Measurements from ENCODE around the gene FRY.
A peak's percentile ranks its signal among the peaks of the same experiment; 100 is the strongest.

FRY gene

DNA sequence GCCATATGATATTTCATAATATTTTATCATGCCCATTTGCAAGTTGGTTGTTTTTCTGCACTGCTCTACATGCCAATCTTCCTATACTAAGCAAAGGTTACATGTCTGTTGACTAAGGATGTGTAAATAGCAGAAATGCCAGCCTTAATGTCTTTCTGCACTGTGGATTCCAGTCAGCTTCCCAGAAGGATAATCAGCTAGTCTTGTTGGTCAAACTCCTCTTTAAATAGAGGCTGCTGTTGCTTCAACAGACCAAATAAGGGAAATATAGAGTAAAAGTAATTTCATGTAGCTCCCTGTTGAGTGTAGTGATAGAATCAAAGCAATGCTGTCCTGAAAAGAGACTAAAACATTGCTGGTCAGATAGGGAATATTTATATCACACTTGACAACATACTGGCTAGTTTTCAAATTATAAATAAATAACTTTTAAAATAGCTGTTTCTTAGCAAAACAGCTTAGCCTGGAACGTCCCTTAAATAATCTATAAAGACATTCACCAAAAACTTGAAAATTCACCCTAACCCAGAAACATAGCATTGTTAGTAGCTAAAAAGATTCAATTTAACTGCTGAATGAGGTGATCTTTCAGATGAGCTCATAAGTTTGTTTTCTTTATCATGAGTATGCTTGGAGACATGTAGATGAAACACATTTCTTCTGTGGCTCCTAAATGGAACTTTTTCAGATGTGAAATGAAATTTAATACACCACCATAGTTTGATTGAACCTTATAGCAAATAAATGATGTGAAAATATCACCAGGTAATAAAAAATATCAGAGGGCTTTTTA is 56.6 kb downstream of the FRY start:
- no peak for DNase-seq

DNA sequence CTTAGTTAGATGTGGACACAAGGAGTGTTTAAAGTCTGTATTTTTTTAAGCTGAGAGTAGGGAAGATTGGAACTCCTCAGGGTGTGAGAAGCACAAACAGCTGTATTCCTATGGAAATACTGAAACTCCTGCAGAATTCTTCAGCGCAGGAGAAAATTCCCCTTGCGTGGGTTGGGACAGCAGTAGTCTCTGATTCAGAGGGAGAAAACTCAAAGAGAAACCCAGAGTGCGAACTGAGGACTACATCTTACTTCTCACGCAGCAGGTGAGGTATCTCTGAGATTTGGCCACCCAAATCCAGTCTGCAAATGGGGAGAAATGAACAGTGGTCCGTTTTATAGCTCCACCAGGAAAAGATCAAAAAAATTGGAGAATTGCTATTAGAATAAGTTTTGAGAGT is 60.9 kb downstream of the FRY start:
- DNase-seq = no peak

DNA sequence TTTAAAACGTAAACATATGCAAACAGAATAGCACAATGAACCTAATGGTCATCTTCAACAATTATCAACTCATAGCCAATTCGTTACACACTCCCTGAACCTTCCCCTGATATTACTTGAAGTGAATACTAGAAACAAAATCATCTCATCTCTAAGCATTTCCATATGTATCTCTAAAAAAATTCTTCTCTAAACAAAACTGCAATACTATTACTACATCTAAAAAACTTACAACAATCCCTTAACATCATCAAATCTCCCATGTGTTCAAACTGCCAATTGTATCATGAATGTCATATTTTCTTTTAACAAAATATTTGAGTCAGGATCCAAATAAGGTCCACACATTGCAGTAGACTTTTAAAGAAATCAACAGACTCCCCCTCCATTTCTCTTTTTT is 61.4 kb downstream of the FRY start:
- DNase-seq = no peak

DNA sequence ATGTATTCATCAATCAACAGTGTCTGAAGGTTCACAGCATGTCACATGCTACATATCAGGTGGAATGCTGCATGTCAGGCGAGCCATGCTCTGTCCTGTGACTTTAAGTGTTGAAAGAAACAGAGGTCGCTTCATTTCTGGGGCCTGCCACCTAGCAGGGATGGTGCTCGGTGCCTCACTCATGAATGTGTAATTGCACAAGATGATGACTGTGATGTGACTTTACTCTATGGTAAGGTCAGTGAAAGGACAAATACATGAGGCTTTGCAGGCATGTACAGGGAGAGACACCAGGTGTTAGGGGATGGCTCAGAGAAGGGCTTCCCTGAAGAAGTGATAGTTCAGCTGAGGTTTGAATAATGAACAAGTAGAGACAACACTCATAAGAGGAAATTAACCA is 66.7 kb downstream of the FRY start:
- no peak for DNase-seq

DNA sequence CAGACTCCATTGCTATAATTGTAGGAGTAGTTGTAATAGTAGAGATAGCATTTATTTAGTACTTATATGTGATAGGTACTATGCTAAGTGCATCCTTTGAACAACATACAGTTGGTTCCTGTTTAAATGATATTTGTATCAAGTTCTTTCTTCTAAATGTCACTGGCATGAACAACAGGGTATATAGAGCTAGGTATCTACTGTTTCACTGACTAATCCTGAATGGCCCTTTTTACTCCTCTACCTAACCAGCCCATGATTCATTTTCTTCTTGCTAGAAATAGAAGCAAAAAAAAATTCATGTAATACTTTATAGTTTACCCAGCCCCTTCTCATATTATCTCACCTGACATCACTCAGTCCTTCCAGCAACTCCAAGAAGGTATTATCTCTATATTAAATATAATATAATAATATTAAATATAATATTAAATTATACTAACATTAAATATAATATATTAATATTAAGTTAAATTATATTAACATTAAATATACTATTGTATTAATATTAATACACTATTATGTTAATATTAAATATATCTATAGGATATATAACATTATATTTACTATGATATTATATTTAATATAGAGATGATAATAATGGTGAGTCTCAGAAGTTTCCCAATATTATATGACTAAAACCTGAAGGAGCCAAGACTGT is 74.2 kb downstream of the FRY start:
- no peak for DNase-seq

DNA sequence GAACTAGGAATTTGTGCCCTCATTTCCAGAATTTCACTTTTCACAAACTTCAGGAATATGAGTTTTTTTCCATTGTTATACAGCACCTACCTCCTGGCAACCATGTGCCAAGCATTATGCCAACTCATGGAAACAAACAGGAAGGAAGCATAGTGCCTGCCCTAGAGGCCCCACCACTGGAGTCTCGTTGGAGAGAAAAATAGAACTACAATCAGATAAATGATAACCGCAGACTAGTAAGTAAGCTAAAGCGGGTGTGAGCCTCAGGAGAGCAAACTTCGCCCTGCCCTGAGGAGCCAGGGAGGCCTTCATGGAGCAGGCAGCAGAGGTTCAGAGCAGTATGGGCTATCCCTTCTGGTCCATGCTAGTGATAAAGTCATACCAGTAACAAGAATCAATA is 75.9 kb downstream of the FRY start:
- DNase-seq = peak in 1 of 2 donors; percentile 2

DNA sequence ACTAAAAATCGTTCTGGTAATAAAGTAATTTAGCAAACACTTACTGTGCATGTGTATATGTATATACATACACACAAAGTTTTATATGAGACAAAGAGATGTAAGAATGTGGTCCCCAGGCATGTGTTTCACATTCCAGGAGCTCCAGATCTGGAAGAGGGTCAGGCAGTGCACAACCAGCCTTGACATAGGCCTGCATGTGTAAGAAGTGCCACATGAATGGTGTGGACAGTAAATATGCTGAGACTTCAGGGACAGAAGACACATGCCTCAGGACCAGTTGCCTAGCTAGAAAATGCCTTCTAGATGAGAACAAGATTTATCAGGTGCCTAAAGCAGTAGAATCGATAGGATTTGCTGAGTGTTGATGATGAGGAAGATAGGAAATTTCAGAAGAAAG is 76.4 kb downstream of the FRY start:
- no peak for DNase-seq

DNA sequence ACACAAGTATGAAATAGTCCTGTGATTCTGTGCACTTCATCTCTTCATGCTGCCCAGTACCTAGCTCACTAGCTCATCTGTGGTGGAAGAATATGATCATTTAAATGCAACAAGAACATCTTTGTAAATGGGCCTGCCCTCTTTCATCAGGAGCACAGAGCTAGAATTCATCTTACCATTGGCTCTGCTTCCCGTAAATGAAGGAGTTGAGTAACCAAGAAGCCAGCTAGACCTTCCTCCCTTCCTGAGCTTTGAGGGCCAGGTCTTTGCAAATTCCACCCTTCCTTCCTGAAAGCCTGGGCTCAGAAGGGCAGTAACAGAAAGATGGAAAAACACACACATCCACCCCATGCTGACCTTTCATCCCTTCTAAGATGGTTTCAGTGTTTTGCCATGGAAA is 82.0 kb downstream of the FRY start:
- no peak for DNase-seq

DNA sequence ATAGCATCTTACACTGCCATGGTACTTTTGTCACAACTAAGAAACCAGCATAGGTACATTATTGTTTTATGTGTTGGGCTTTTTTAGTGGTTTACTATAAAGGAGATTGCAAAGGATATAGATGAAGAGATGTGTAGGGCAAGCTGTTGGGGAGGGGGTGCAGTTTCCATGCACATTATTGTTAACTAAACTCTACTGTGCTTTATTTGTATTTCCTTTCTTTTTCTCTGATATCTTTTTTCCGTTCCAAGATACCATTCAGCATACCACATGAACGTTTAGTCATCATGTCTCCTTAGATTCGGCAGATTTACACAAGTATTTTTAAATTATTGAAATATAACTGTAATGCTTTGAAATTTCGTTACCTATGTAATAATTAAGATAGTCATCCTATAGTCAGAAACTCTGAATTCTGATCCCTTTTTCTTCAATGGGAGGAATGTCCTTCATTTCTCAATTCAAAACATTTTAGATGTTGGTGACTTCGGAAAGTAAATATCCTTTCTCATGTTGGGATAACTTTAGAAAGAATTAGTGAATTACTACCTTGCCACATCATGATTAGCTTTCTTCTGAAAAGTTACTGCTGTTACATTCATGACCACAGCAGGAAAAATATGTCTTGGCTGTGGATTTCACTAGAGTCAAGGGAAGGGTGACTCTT is 82.8 kb downstream of the FRY start:
- DNase-seq = no peak

DNA sequence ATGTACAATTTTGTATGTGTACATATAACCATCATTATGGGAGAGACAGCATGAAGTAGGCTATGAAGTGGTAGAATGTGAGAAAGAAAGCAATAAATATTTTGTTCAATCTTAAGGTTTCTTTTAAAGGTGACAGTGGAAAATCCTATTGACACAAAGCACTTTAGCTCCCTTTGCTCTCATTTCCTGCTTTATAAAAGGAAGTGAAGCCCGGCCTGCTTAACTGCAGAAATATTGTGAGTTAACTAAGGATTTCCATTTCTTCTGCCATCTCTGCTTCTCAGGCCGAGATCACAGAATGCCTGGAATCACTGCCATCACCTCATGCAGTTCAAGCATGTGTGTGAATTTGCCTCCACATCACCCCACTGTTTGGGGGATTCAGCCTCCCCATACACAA is 83.5 kb downstream of the FRY start:
- no peak for DNase-seq

DNA sequence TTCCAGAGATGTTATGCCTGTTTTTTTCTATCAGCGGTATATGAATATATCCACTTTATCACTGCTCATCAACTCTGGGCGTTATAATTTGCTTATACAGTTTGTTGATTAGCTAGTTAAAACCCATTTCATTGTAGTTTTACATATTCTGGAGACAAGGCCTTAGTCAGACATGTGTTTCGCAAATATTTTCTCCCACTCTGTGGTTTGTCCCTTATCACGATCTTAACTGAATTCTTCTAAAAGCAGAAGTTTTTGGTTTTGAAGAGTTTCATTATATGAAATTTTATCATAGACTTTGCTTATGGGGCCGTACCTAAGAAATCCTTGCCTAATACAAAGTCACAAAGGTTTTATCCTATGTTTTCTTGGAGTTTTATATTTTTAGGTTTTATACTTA is 84.6 kb downstream of the FRY start:
- DNase-seq = no peak

DNA sequence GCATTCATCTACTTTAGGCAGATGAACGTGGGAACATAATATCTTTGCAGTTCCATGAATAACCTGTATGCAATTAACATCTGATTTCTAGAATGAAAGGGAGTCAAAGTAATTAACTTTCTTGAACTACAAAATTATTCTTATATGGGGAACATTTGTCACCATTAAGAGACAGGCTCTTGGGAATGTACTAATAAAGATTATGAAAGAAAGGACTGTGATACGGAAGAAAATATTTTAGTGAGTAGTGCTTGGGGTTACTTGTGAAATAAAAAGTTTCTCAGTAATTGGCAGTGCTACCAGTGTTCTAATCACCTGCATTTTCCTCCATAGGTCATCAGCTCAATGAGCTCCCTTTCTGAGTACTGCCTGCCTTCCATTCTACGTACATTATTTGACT is 85.4 kb downstream of the FRY start:
- DNase-seq = no peak

DNA sequence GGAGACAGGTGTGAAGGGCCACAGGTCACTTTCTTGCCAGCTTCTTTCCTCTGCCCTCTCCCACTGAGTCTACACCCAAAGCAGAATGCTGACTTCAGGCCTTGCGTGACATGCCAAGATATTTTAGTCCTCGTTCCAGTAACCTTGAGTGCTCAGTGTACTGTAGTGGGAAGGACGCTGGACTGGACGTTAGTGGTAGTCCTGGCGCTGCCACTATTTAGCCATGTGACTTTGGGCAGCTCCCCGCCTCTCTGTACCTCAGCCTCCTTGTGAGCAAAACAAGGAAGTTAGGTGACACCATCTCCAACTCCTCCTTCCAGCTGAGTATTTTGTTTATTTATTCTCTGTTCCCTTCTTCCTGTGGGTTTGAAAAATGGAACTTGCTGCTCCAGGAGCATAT is 86.1 kb downstream of the FRY start:
- peak in 1 of 2 donors; percentile 4 for DNase-seq

DNA sequence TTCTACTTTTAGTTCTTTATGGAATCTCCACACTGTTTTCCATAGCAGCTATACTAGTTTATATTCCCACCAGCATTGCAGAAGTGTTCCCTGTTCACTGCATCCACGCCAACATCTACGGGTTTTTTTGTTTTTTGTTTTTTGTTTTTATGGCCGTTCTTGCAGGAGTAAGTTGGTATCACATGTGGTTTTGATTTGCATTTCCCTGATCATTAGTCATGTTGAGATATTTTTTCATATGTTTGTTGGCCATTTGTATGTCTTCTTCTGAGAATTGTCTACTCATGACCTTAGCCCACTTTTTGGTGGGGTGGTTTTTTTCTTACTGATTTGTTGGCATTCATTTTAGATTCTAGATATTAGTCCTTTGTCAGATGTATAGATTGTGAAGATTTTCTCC is 89.7 kb downstream of the FRY start:
- no peak for DNase-seq

DNA sequence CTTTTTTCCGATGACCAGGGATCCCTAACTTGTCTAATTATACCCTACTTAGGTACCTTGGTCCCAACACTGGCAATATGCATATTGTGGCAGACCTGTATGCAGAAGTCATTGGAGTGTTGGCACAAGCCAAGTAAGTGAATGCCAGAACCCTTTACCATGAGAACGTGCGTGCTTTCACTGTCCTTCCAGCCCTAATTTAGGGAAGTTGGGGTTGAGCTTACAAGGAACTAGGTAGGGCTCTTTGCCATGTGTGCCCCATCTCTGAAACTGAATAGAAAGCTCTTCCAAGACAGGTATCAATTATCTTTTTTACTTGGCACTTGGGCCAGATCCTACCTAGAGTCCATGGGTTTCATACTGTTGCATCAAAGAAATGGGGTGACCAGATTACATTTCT is 93.2 kb downstream of the FRY start:
- DNase-seq = no peak

DNA sequence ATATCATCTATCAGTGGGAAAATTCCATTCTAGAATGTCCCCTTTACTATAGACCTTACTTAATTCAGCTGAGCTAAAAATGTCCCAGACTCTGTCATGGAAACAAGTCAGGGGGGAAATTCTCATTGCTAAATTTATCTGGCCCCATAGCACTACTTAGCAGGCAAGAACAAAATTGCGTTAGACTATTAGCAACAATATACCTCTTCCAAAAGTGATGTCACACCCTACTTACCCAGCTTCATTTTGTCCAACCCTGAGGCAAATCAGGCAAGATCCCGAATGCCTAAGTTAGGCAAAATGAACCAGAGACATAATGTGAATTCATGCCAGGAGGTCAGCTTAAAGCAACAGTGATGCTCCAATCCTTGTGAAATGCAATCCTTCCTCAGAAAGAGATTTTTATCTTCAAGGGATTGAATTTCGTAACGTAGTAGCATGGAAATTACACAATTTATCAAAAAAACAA is 93.7 kb downstream of the FRY start:
- no peak for DNase-seq

DNA sequence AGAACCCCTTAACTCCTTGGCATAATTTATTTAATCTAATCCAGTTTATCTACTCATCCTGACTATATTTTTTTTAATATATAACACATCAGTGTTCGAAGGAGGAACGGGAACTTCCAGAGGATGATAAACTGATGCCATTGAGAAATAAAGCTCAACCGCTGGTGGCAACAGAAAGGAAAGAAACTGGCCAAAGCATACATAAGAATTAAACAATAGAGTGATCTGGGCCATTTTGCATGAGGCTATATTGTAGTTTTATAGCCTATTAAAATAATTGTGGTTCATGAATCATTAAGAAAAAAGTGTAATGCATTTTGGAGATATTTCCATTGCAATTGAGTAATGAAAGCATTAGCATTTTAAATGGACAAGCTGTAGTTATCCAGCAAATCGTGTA is 94.2 kb downstream of the FRY start:
- DNase-seq = no peak

DNA sequence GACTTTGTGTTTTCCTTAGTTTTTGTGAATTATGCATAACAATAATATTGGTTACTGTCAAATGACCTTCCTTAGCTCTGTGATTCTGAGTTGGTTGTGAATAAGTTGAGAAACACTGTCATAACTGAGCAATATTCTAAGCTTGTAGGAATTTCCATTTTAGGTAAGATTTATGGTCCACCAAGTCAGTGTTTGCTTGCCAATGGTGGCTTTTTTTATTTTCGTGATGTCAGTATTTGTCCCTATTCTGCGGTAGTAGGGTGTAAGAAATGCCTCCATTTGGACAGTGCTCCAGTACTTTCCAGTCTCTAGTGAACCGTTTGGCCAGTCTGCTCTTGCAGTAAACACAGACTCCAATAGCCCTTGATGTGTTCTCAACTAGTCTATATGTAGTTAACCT is 94.7 kb downstream of the FRY start:
- DNase-seq = no peak

DNA sequence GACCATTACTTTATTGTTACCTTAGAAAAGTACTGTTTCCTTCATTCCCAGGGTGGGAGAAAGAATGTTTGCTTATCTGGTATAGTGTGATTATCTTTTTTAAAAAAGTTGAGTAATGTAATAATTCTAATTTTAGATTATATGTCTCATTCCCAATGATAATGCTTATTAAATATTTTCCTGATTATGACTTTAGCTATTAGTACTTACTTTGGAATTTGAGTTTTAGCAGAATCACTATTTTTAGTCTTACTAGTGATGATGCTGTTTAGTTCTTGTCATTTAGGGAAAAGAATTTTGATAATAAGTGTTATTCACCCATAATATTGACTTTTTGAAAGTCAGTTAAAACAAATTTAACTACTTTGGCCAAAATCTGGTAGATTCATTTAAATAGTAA is 95.2 kb downstream of the FRY start:
- DNase-seq = no peak

DNA sequence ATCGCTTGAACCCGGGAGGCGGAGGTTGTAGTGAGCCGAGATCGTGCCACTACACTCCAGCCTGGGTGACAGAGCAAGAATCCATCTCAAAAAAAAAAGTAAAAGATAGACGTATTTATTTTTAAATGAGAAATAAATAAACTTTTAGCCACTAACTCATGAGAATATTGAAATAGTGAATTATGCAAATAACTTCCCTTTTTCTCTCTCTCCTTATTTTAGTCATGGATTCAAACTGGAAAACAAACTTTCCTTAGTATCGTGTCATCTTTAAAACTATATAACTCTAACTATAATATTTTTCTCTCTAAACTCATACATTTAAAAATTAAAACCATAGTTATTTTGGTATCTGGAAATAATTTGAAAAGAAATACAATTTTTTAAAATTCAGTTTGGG is 96.1 kb downstream of the FRY start:
- DNase-seq = no peak

DNA sequence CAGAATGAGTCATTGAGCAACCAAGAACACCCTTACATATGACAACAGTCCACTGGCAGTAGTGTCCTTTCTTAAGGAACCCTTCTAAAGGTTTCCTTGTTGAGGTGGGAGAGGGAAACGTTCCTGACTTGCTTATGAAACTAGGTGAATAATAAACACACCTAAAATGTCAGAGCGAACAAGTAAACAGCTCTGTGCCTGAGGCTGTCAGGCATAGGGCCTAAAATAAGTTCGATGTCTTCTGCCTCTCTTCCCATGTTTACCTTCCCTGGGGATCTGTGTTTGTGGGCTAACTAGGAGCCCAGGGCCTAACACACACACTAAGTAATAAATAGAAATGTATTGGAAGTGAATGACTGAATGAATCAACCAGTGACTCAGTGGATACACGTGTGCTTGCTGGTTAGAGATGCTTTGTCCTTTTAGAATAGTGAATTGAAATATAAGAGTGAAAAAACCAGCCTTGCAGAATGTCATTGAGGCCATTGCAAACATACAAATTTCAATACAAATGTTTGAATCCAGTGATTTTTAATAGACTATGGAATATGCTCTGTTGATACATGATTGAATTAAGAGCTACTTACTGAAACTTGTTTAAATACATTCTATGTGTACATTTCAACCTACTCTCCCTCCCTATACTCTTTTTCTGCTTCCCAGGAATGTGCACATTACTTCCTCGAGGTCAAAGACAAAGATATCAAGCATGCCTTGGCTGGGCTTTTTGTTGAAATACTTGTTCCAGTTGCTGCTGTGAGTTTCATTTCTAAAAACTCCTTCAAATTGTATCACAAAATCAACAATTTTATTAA is 102.9 kb downstream of the FRY start:
- DNase-seq = no peak

DNA sequence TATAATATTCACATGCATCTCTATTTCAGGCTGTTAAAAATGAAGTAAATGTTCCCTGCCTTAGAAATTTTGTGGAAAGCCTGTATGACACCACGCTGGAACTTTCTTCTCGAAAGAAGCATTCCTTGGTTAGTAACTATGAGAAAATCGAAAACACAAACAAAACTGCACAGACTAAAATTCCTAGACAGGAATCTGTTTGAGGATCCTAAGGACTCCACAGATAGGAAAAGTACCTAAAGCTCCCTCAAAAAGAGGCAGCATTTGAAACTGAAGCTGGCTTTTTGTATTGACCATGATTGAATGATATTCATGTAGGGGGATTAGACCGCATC is 103.4 kb downstream of the FRY start:
- no peak for DNase-seq

DNA sequence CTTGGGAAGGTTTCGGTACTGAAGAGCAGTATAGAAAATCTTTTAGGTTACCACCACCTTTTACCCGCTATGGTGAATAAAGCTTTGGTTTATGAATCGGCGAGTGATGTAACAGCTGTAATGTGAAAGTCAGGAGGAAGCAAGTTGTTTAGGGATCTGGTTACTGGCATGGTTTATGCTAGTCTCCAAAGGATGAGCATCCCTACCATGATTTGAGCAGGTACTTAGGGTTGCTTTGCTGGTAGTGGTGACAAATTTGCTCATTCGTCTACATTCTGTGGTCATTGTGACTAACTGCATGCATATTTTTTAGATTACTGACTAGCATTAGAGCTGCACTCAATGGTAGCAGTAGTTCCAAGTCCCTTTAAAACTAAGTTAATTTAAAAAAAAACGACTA is 104.1 kb downstream of the FRY start:
- no peak for DNase-seq

DNA sequence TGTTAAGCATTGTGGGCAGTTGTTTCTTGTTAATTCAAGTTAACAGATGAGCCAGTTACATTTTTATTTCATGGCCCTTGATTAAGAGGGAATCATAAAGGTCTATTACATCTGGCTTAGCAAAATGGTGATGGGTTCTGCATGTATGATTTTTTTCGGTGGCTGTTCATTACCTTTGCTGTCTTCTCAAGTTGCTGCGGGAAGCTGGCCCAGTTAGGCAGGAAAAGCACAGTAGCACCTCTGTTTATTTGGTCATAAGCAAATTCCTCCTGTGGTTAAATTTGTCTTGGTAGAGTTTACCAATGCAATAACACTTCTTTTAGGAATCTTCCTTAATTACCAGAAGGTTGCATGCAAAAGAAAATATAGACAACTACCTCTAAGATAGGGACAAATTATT is 104.5 kb downstream of the FRY start:
- DNase-seq = no peak
